ENCODE data around the gene ITGBL1. TPM values are rescaled to one million over a fixed set of nuclear protein-coding genes. Genes with fewer than 3 reads are reported as not detected.

The ITGBL1 gene
- total RNA-seq, 2 experiments from 2014 or later, result not detected

- Histone ChIP-seq H3K9me3 (ENCODE audit: control insufficient read depth in 1 of 2, insufficient read depth in 1 of 2, low read length in 2 of 2) (no peaks in the 10 kb centered on the region), H3K4me1 (ENCODE audit: insufficient read depth, low read length) (peaks cover 5% of the 10 kb centered on the region), H3K36me3 (ENCODE audit: insufficient read depth, low read length) (no peaks in the 10 kb centered on the region), H3K4me3 (ENCODE audit: low read length) (no peak overlapping the region), H3K27ac (ENCODE audit: low read depth in 1 of 2, low read length in 2 of 2) (no peak overlapping the region), H3K27me3 (ENCODE audit: control insufficient read depth in 1 of 2, insufficient read depth in 2 of 2, low read length in 2 of 2) (no peaks in the 10 kb centered on the region)
- Mint-ChIP-seq H3K36me3 (ENCODE audit: low read depth) (no peaks in the 10 kb centered on the region), H3K4me3 (no peak overlapping the region), H3K27ac (no peak overlapping the region), H3K9me3 (no peaks in the 10 kb centered on the region), H3K27me3 (peaks cover 11% of the 10 kb centered on the region), H3K4me1 (ENCODE audit: low read depth) (peaks cover 4% of the 10 kb centered on the region)
- ChIA-PET POLR2A (no interaction called here), CTCF (no interaction called here)
- no peak for DNase-seq
- intact Hi-C loops (cut with DNase I, micrococcal nuclease), result no loop called here
- no peak for ATAC-seq (ENCODE audit: poor library complexity)
- no peak for TF ChIP-seq CTCF (IDR thresholded peaks at IDR 0.05)
Measured at GRCh38 chr13:101708115-101708514, 255.6 kb downstream of the ITGBL1 start.

GRCh38 chr13:101709952-101710351 is 257.5 kb downstream of the ITGBL1 start:
- ChIA-PET POLR2A (interaction anchor here (0.7 kb wide), 1 partner anchor 17 kb away, joined by 4 read pairs; no protein-coding TSS in a partner anchor), CTCF (no interaction called here)
- ATAC-seq (ENCODE audit: poor library complexity) (no peak), DNase-seq (no peak)
- Histone ChIP-seq H3K27ac (ENCODE audit: low read depth in 1 of 2, low read length in 2 of 2) (no peak overlapping the region), H3K4me3 (ENCODE audit: low read length) (no peak overlapping the region), H3K9me3 (ENCODE audit: control insufficient read depth in 1 of 2, insufficient read depth in 1 of 2, low read length in 2 of 2) (no peaks in the 10 kb centered on the region), H3K4me1 (ENCODE audit: insufficient read depth, low read length) (peaks cover 5% of the 10 kb centered on the region), H3K36me3 (ENCODE audit: insufficient read depth, low read length) (no peaks in the 10 kb centered on the region), H3K27me3 (ENCODE audit: control insufficient read depth in 1 of 2, insufficient read depth in 2 of 2, low read length in 2 of 2) (no peaks in the 10 kb centered on the region)
- peaks cover 6% of the 10 kb centered on the region for H3K27me3 Mint-ChIP-seq
- no peaks in the 10 kb centered on the region for H3K9me3 Mint-ChIP-seq
- H3K4me3 Mint-ChIP-seq, result no peak overlapping the region
- TF ChIP-seq CTCF (IDR thresholded peaks at IDR 0.05), result no peak
- H3K36me3 Mint-ChIP-seq (ENCODE audit: low read depth), result no peaks in the 10 kb centered on the region
- peaks cover 4% of the 10 kb centered on the region for H3K4me1 Mint-ChIP-seq (ENCODE audit: low read depth)
- intact Hi-C loops (cut with DNase I, micrococcal nuclease), result no loop called here
- H3K27ac Mint-ChIP-seq, result no peak overlapping the region

GRCh38 chr13:101711307-101712025 is 259.0 kb downstream of the ITGBL1 start:
- Histone ChIP-seq H3K4me3 (ENCODE audit: low read length) (no peak overlapping the region), H3K9me3 (ENCODE audit: control insufficient read depth in 1 of 2, insufficient read depth in 1 of 2, low read length in 2 of 2) (no peaks in the 10 kb centered on the region), H3K4me1 (ENCODE audit: insufficient read depth, low read length) (peaks cover 5% of the 10 kb centered on the region), H3K36me3 (ENCODE audit: insufficient read depth, low read length) (no peaks in the 10 kb centered on the region), H3K27me3 (ENCODE audit: control insufficient read depth in 1 of 2, insufficient read depth in 2 of 2, low read length in 2 of 2) (no peaks in the 10 kb centered on the region), H3K27ac (ENCODE audit: low read depth in 1 of 2, low read length in 2 of 2) (no peak overlapping the region)
- DNase-seq, result no peak
- Mint-ChIP-seq H3K27ac (no peak overlapping the region), H3K4me3 (no peak overlapping the region), H3K36me3 (ENCODE audit: low read depth) (no peaks in the 10 kb centered on the region), H3K27me3 (peaks cover 12% of the 10 kb centered on the region), H3K9me3 (no peaks in the 10 kb centered on the region), H3K4me1 (ENCODE audit: low read depth) (peaks cover 2% of the 10 kb centered on the region)
- intact Hi-C loops (cut with DNase I, micrococcal nuclease), result no loop called here
- no peak for TF ChIP-seq CTCF (IDR thresholded peaks at IDR 0.05)
- ChIA-PET CTCF (no interaction called here), POLR2A (no interaction called here)
- ATAC-seq (ENCODE audit: poor library complexity), result no peak
